HEK293 (cell line): ENCODE results near the gene ZNF616.

Source experiments
- BCL11A ChIP-seq: fragments of 450-650 bp; formaldehyde crosslinking; IDR thresholded peaks from 2 replicates; pipeline ENCODE4 v1.5.1; 2016; ENCODE audit warnings: low read depth, missing biosample characterization, missing genetic modification characterization
- CTCF ChIP-seq: fragments of 450-650 bp; formaldehyde crosslinking; IDR thresholded peaks from 2 replicates; pipeline ENCODE4 v1.5.1; 2016; ENCODE audit warnings: missing biosample characterization, missing genetic modification characterization
- GLIS1 ChIP-seq: fragments of 450-650 bp; formaldehyde crosslinking; IDR thresholded peaks from 2 replicates; pipeline ENCODE4 v1.5.1; 2016; ENCODE audit warnings: missing biosample characterization, missing genetic modification characterization
- IKZF3 ChIP-seq: fragments of 450-650 bp; IDR thresholded peaks from 2 replicates; pipeline ENCODE4 v1.5.0; 2018; ENCODE audit warnings: missing biosample characterization, mild to moderate bottlenecking, missing genetic modification characterization, moderate library complexity
- KLF16 ChIP-seq: fragments of 450-650 bp; formaldehyde crosslinking; IDR thresholded peaks from 2 replicates; pipeline ENCODE4 v1.5.1; 2017; ENCODE audit warnings: missing biosample characterization, missing genetic modification characterization
- KLF9 ChIP-seq: fragments of 450-650 bp; formaldehyde crosslinking; IDR thresholded peaks from 2 replicates; pipeline ENCODE4 v1.5.1; 2016; ENCODE audit warnings: missing biosample characterization, missing genetic modification characterization, low read depth
- PATZ1 ChIP-seq: fragments of 450-650 bp; formaldehyde crosslinking; IDR thresholded peaks from 2 replicates; pipeline ENCODE4 v1.5.1; 2016; ENCODE audit warnings: missing biosample characterization, missing genetic modification characterization
- SP3 ChIP-seq: fragments of 450-650 bp; formaldehyde crosslinking; IDR thresholded peaks from 2 replicates; pipeline ENCODE4 v1.5.1; 2016; ENCODE audit warnings: missing biosample characterization, missing genetic modification characterization
- ZBTB10 ChIP-seq: fragments of 450-650 bp; formaldehyde crosslinking; IDR thresholded peaks from 2 replicates; pipeline ENCODE4 v1.5.1; 2016; ENCODE audit warnings: missing biosample characterization, missing genetic modification characterization
- ZBTB17 ChIP-seq: fragments of 450-650 bp; formaldehyde crosslinking; IDR thresholded peaks from 2 replicates; pipeline ENCODE4 v1.5.1; 2016; ENCODE audit warnings: missing biosample characterization, missing genetic modification characterization
- ZBTB20 ChIP-seq: fragments of 450-650 bp; formaldehyde crosslinking; IDR thresholded peaks from 2 replicates; pipeline ENCODE4 v1.5.1; 2016; ENCODE audit warnings: missing biosample characterization, missing genetic modification characterization
- ZBTB21 ChIP-seq: fragments of 450-650 bp; formaldehyde crosslinking; IDR thresholded peaks from 2 replicates; pipeline ENCODE4 v1.5.1; 2017; ENCODE audit warnings: missing biosample characterization, missing genetic modification characterization
- ZBTB26 ChIP-seq: fragments of 450-650 bp; formaldehyde crosslinking; optimal IDR thresholded peaks from 2 replicates; pipeline ENCODE3; 2016; ENCODE audit warnings: missing biosample characterization, mild to moderate bottlenecking, missing genetic modification characterization
- ZNF146 ChIP-seq: fragments of 450-650 bp; formaldehyde crosslinking; IDR thresholded peaks from 2 replicates; pipeline ENCODE4 v1.5.1; 2016; ENCODE audit warnings: missing biosample characterization, missing genetic modification characterization
- ZNF18 ChIP-seq: fragments of 450-650 bp; formaldehyde crosslinking; IDR thresholded peaks from 2 replicates; pipeline ENCODE4 v1.5.1; 2016; ENCODE audit warnings: missing biosample characterization, missing genetic modification characterization
- ZNF341 ChIP-seq: fragments of 450-650 bp; formaldehyde crosslinking; IDR thresholded peaks from 2 replicates; pipeline ENCODE4; 2016; ENCODE audit warnings: low read depth, missing biosample characterization, missing genetic modification characterization
- ZNF366 ChIP-seq: fragments of 450-650 bp; formaldehyde crosslinking; conservative IDR thresholded peaks from 2 replicates; pipeline ENCODE4 v1.5.1; 2016; ENCODE audit warnings: missing biosample characterization, missing genetic modification characterization
- ZNF391 ChIP-seq: fragments of 450-650 bp; formaldehyde crosslinking; IDR thresholded peaks from 2 replicates; pipeline ENCODE4 v1.5.1; 2016; ENCODE audit warnings: low read depth, missing biosample characterization, missing genetic modification characterization, borderline replicate concordance
- ZNF423 ChIP-seq: fragments of 450-650 bp; formaldehyde crosslinking; IDR thresholded peaks from 2 replicates; pipeline ENCODE4 v1.5.1; 2016; ENCODE audit warnings: missing biosample characterization, missing genetic modification characterization
- ZNF518A ChIP-seq: fragments of 450-650 bp; formaldehyde crosslinking; conservative IDR thresholded peaks from 2 replicates; pipeline ENCODE4 v1.5.1; 2016; ENCODE audit warnings: low read depth, missing biosample characterization, missing genetic modification characterization
- ZNF549 ChIP-seq: fragments of 450-650 bp; IDR thresholded peaks from 2 replicates; pipeline ENCODE4 v1.5.1; 2018; ENCODE audit warnings: missing biosample characterization, missing genetic modification characterization, mild to moderate bottlenecking, inconsistent platforms, moderate library complexity
- ZNF561 ChIP-seq: fragments of 450-650 bp; IDR thresholded peaks from 2 replicates; pipeline ENCODE4 v1.5.1; 2018; ENCODE audit warnings: missing biosample characterization, missing genetic modification characterization, borderline replicate concordance
- ZNF660 ChIP-seq: fragments of 450-650 bp; IDR thresholded peaks from 2 replicates; pipeline ENCODE4 v1.5.1; 2018; ENCODE audit warnings: missing biosample characterization, mild to moderate bottlenecking, missing genetic modification characterization
- ZNF776 ChIP-seq: fragments of 450-650 bp; formaldehyde crosslinking; IDR thresholded peaks from 2 replicates; pipeline ENCODE4 v1.5.0; 2017; ENCODE audit warnings: missing biosample characterization, missing genetic modification characterization, borderline replicate concordance

The ZNF616 gene

GRCh38 chr19:52139252-52140031 is at the start of gene ZNF616 (continued):
- TF ChIP-seq ZBTB10 (tag by site-specific recombination) (no peak; the same call in 1 of the 2 replicates), ZBTB20 (tag by site-specific recombination) (0 out of 2 replicates have a peak, but pooled peaks have one; percentile 7), IKZF3 (tag by site-specific recombination) (peak; percentile 83), BCL11A (tag by site-specific recombination) (peak; percentile 58; the same call in 1 of the 2 replicates), ZNF776 (no peak), ZBTB26 (peak; percentile 41), KLF16 (peak; percentile 73), ZNF366 (peak; percentile 25; the same call in 1 of the 2 replicates), PATZ1 (tag by site-specific recombination) (peak; percentile 73), ZNF146 (tag by site-specific recombination) (no peak), ZNF423 (peak; percentile 49; the same call in 1 of the 2 replicates), ZNF549 (tag by site-specific recombination) (peak; percentile 62; the same call in 1 of the 2 replicates), ZNF518A (tag by site-specific recombination) (peak; percentile 85), CTCF (tag by site-specific recombination) (peak; percentile 96), GLIS1 (tag by site-specific recombination) (peak; percentile 88), ZNF18 (tag by site-specific recombination) (no peak), ZNF660 (peak; percentile 70), ZNF341 (peak; percentile 90), SP3 (peak; percentile 88), ZBTB21 (0 out of 2 replicates have a peak, but pooled peaks have one; percentile 9), KLF9 (peak; percentile 94; the same call in 1 of the 2 replicates), ZNF561 (tag by site-specific recombination) (peak; percentile 75), ZNF391 (tag by site-specific recombination) (0 out of 2 replicates have a peak, but pooled peaks have one; percentile 22), ZBTB17 (tag by site-specific recombination) (peak; percentile 92)
